Activated CD4-positive, alpha-beta memory T cell treated with anti-CD3 and anti-CD28 coated beads for 36 hours (primary cell): ENCODE measurements around the gene ZNF407. TPM values are rescaled to one million over a fixed set of nuclear protein-coding genes. Genes with fewer than 3 reads are reported as not detected.
"Not testable (repeated sequence)": the region's sequence is repeated elsewhere in the genome, so short reads cannot be mapped to it uniquely, and the experiment has no call there.

Source experiments
- CTCF ChIA-PET: fragments of 350-600 bp; sonication (Branson Sonifier 250); formaldehyde crosslinking; loops from one replicate; lab custom pipeline; 2021; ENCODE audit warnings: antibody characterized with exemption, inconsistent platforms; lab: Charles Lee
- POLR2A ChIA-PET: fragments of 350-600 bp; sonication (Branson Sonifier 250); formaldehyde crosslinking; loops from one replicate; lab custom pipeline; 2021; ENCODE audit warnings: antibody characterized with exemption; lab: Charles Lee
- DNase-seq: peaks from one replicate; pipeline ENCODE4 v3.0.0-alpha.2; 2020
- H3K27ac Mint-ChIP-seq: one replicate; pipeline ENCODE4 v1.8.0; 2021; ENCODE audit warnings: mixed read lengths
- H3K27me3 Mint-ChIP-seq: one replicate; pipeline ENCODE4 v1.8.0; 2021; ENCODE audit warnings: mixed read lengths
- H3K36me3 Mint-ChIP-seq: one replicate; pipeline ENCODE4 v1.8.0; 2021; ENCODE audit warnings: mixed read lengths
- H3K4me1 Mint-ChIP-seq: one replicate; pipeline ENCODE4 v1.8.0; 2021; ENCODE audit warnings: low read depth, mixed read lengths
- H3K4me3 Mint-ChIP-seq: one replicate; pipeline ENCODE4 v1.8.0; 2021; ENCODE audit warnings: mild to moderate bottlenecking, mixed read lengths
- H3K9me3 Mint-ChIP-seq: one replicate; pipeline ENCODE4 v1.8.0; 2021; ENCODE audit warnings: mixed read lengths
- intact Hi-C: fragments of 100-400 bp; cut with micrococcal nuclease; formaldehyde crosslinking; loops from one replicate; pipeline ENCODE4 v1.15.1; 2023
- total RNA-seq, 2 experiments: library from RNA; stranded (reverse); gene quantifications; one replicate each; pipeline ENCODE4 v1.2.3, GENCODE V29; 2021

The ZNF407 gene
- 10 to 100 TPM; 10.0 to 10.5 TPM for total RNA-seq

- POLR2A ChIA-PET, result interaction anchor here (1.0 to 1.2 kb wide), 3 partner anchors 98 to 611 kb away, joined by 3 to 5 read pairs (median 4); partner anchors contain the start of genes CNDP2 and PTGR3
- H3K27me3 Mint-ChIP-seq, result no peaks in the 10 kb centered on the region
- intact Hi-C loops, result loop anchor here (1.0 to 5.0 kb wide), 7 partner anchors 33 to 612 kb away; partner anchors contain the start of genes CNDP2, TIMM21 and TSHZ1
These were observed at the start of gene ZNF407 for GRCh38 chr18:74597662-74598349. ZNF407 (plus strand) TSS chr18:74597870; CDS start chr18:74631020, 33,150 bp downstream.

GRCh38 chr18:74549591-74550104 lies 48.0 kb upstream of the ZNF407 start:
- intact Hi-C loops, result loop anchor here (5.0 kb wide), 1 partner anchor 52 kb away; the partner anchor contains the start of gene CNDP2
- POLR2A ChIA-PET, result interaction anchor here (0.6 kb wide), 1 partner anchor 912 kb away, joined by 3 read pairs; no protein-coding TSS in a partner anchor
- H3K4me1 Mint-ChIP-seq, result no peaks in the 10 kb centered on the region
- peaks cover 2% of the 10 kb centered on the region for H3K36me3 Mint-ChIP-seq
- no peak overlapping the region for H3K4me3 Mint-ChIP-seq
- H3K9me3 Mint-ChIP-seq, result peaks cover 17% of the 10 kb centered on the region
- no peak for DNase-seq
- peaks cover 9% of the 10 kb centered on the region for H3K27me3 Mint-ChIP-seq
- H3K27ac Mint-ChIP-seq, result no peak overlapping the region
- CTCF ChIA-PET, result interaction anchor here (0.6 to 3.1 kb wide), 2 partner anchors 11 to 196 kb away, joined by 3 to 36 read pairs; no protein-coding TSS in a partner anchor

More at GRCh38 chr18:74597662-74598349, at the start of gene ZNF407:
- peaks cover 27% of the 10 kb centered on the region for H3K36me3 Mint-ChIP-seq
- DNase-seq, result peak; percentile 91
- H3K4me3 Mint-ChIP-seq, result peak within 1 kb of the TSS; percentile 96
- CTCF ChIA-PET, result interaction anchor here (1.2 kb wide), 1 partner anchor 24 kb away, joined by 3 read pairs; no protein-coding TSS in a partner anchor
- H3K9me3 Mint-ChIP-seq, result peaks cover 7% of the 10 kb centered on the region
- peak within 1 kb of the TSS; percentile 99 for H3K27ac Mint-ChIP-seq
- peaks cover 41% of the 10 kb centered on the region for H3K4me1 Mint-ChIP-seq

GRCh38 chr18:74550886-74551285 lies 46.8 kb upstream of the ZNF407 start:
- Mint-ChIP-seq H3K4me1 (no peaks in the 10 kb centered on the region), H3K27me3 (peaks cover 9% of the 10 kb centered on the region), H3K36me3 (peaks cover 2% of the 10 kb centered on the region), H3K4me3 (no peak overlapping the region), H3K27ac (no peak overlapping the region), H3K9me3 (peaks cover 17% of the 10 kb centered on the region)
- intact Hi-C loops, result loop anchor here (5.0 kb wide), 1 partner anchor 54 kb away; the partner anchor contains the start of gene CNDP2
- POLR2A ChIA-PET, result no interaction called here
- DNase-seq, result no peak
- CTCF ChIA-PET, result interaction anchor here (1.1 to 3.1 kb wide), 4 partner anchors 14 to 358 kb away, joined by 4 to 36 read pairs (median 8); no protein-coding TSS in a partner anchor

- Mint-ChIP-seq H3K27ac (no peak overlapping the region), H3K4me3 (no peak overlapping the region), H3K27me3 (peaks cover 11% of the 10 kb centered on the region), H3K9me3 (peaks cover 17% of the 10 kb centered on the region), H3K4me1 (no peaks in the 10 kb centered on the region), H3K36me3 (peaks cover 2% of the 10 kb centered on the region)
- POLR2A ChIA-PET, result no interaction called here
- CTCF ChIA-PET, result interaction anchor here (0.6 to 3.1 kb wide), 41 partner anchors 8 to 937 kb away, joined by 3 to 36 read pairs (median 4); no protein-coding TSS in a partner anchor
- intact Hi-C loops, result loop anchor here (5.0 kb wide), 1 partner anchor 54 kb away; the partner anchor contains the start of gene CNDP2
- DNase-seq, result no peak
These were observed 46.2 kb upstream of the ZNF407 start for GRCh38 chr18:74551452-74551851.

- intact Hi-C loops, result loop anchor here (1.0 to 5.0 kb wide), 3 partner anchors 55 to 356 kb away; partner anchors contain the start of gene CNDP2
- Mint-ChIP-seq H3K27me3 (peaks cover 13% of the 10 kb centered on the region), H3K36me3 (peaks cover 2% of the 10 kb centered on the region), H3K9me3 (peaks cover 17% of the 10 kb centered on the region), H3K4me3 (no peak overlapping the region), H3K27ac (peak overlapping the region; percentile 51), H3K4me1 (no peaks in the 10 kb centered on the region)
- CTCF ChIA-PET, result interaction anchor here (0.6 to 3.1 kb wide), 45 partner anchors 8 to 937 kb away, joined by 3 to 36 read pairs (median 4); no protein-coding TSS in a partner anchor
- DNase-seq, result peak; percentile 86
- POLR2A ChIA-PET, result no interaction called here
These were observed 45.6 kb upstream of the ZNF407 start for GRCh38 chr18:74551936-74552555.

GRCh38 chr18:74556126-74556525 lies 41.5 kb upstream of the ZNF407 start:
- peaks cover 11% of the 10 kb centered on the region for H3K27me3 Mint-ChIP-seq
- H3K36me3 Mint-ChIP-seq, result no peaks in the 10 kb centered on the region
- POLR2A ChIA-PET, result no interaction called here
- H3K4me3 Mint-ChIP-seq, result no peak overlapping the region
- no peaks in the 10 kb centered on the region for H3K4me1 Mint-ChIP-seq
- DNase-seq, result no peak
- intact Hi-C loops, result no loop called here
- H3K9me3 Mint-ChIP-seq, result no peaks in the 10 kb centered on the region
- CTCF ChIA-PET, result interaction anchor here (0.8 kb wide), 1 partner anchor 235 kb away, joined by 4 read pairs; no protein-coding TSS in a partner anchor
- H3K27ac Mint-ChIP-seq, result no peak overlapping the region

- Mint-ChIP-seq H3K27me3 (peaks cover 9% of the 10 kb centered on the region), H3K36me3 (no peaks in the 10 kb centered on the region), H3K4me3 (no peak overlapping the region), H3K27ac (no peak overlapping the region), H3K4me1 (no peaks in the 10 kb centered on the region), H3K9me3 (no peaks in the 10 kb centered on the region)
- ChIA-PET POLR2A (no interaction called here), CTCF (no interaction called here)
- intact Hi-C loops, result no loop called here
- no peak for DNase-seq
These were observed 39.6 kb upstream of the ZNF407 start for GRCh38 chr18:74558096-74558495.

- peaks cover 7% of the 10 kb centered on the region for H3K9me3 Mint-ChIP-seq
- no peaks in the 10 kb centered on the region for H3K27me3 Mint-ChIP-seq
- H3K4me3 Mint-ChIP-seq, result no peak overlapping the region
- POLR2A ChIA-PET, result no interaction called here
- no peaks in the 10 kb centered on the region for H3K4me1 Mint-ChIP-seq
- peaks cover 5% of the 10 kb centered on the region for H3K36me3 Mint-ChIP-seq
- no peak overlapping the region for H3K27ac Mint-ChIP-seq
- CTCF ChIA-PET, result no interaction called here
- DNase-seq, result no peak
- intact Hi-C loops, result no loop called here
These were observed 35.4 kb upstream of the ZNF407 start for GRCh38 chr18:74562131-74562730.

- intact Hi-C loops, result no loop called here
These were observed 34.9 kb upstream of the ZNF407 start for GRCh38 chr18:74562775-74563174.

GRCh38 chr18:74563999-74564398 lies 33.7 kb upstream of the ZNF407 start:
- H3K27me3 Mint-ChIP-seq, result peaks cover 12% of the 10 kb centered on the region
- H3K4me1 Mint-ChIP-seq, result no peaks in the 10 kb centered on the region
- H3K4me3 Mint-ChIP-seq, result no peak overlapping the region
- no peak for DNase-seq
- intact Hi-C loops, result no loop called here
- no peak overlapping the region for H3K27ac Mint-ChIP-seq
- ChIA-PET POLR2A (no interaction called here), CTCF (interaction anchor here (2.3 kb wide), 1 partner anchor 12 kb away, joined by 11 read pairs; no protein-coding TSS in a partner anchor)
- H3K36me3 Mint-ChIP-seq, result peaks cover 7% of the 10 kb centered on the region
- H3K9me3 Mint-ChIP-seq, result peaks cover 7% of the 10 kb centered on the region

More at GRCh38 chr18:74562775-74563174, 34.9 kb upstream of the ZNF407 start:
- peaks cover 7% of the 10 kb centered on the region for H3K9me3 Mint-ChIP-seq
- no peaks in the 10 kb centered on the region for H3K4me1 Mint-ChIP-seq
- ChIA-PET CTCF (no interaction called here), POLR2A (no interaction called here)
- peaks cover 7% of the 10 kb centered on the region for H3K36me3 Mint-ChIP-seq
- no peak overlapping the region for H3K4me3 Mint-ChIP-seq
- no peak for DNase-seq
- H3K27ac Mint-ChIP-seq, result no peak overlapping the region
- H3K27me3 Mint-ChIP-seq, result no peaks in the 10 kb centered on the region

GRCh38 chr18:74565164-74565563 lies 32.5 kb upstream of the ZNF407 start:
- H3K27me3 Mint-ChIP-seq, result peaks cover 18% of the 10 kb centered on the region

More at GRCh38 chr18:74565164-74565563, 32.5 kb upstream of the ZNF407 start:
- H3K9me3 Mint-ChIP-seq, H3K4me3 Mint-ChIP-seq, H3K27ac Mint-ChIP-seq, intact Hi-C loops, H3K36me3 Mint-ChIP-seq, POLR2A ChIA-PET, DNase-seq, H3K4me1 Mint-ChIP-seq: not testable (repeated sequence)
- CTCF ChIA-PET, result interaction anchor here (2.3 kb wide), 1 partner anchor 14 kb away, joined by 11 read pairs; no protein-coding TSS in a partner anchor
